GM21526 (cell line): ENCODE data around the gene RPL5.

Experiments used
- ATAC-seq: cut with Tn5 transposase; IDR thresholded peaks from one replicate; pipeline ENCODE4 v1.9.1; 2021; ENCODE audit warnings: moderate library complexity; ENCODE audit not compliant: unreplicated experiment, low FRiP score

Gene RPL5

DNA sequence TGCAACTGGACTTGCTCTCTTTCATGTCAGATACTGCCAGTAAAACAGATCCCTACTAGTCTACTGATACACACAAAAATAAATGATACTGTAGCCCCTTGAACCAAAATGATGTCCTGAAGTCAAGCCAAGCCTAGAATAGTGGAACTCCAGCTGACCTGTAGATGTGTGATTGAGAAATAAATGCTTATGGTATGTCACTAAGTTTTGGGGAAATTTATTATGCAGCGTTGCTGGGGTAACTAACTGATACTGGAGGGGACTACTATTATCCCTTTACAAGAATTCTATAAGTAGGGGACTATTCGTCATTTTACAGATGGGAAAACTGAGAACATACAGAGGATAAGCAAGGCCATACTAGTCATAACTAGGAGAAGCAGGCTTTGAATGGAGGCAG is 55.6 kb downstream of the RPL5 start:
- ATAC-seq, result no peak
